ENCODE measurements around the gene TKTL1. TPM values are rescaled to one million over a fixed set of nuclear protein-coding genes. Genes with fewer than 3 reads are reported as not detected.

The TKTL1 gene
- polyA plus RNA-seq, 1 donor (not counting 4 experiments of a cell fraction or from before 2014, with no cell fraction given) = not detected

- dilution Hi-C loops (cut with MboI; ENCODE audit: extremely low pct_ligation_motif_present, low sequenced_read_pairs) = no loop called here
- no peaks in the 10 kb centered on the region for H3K4me1 ChIP-seq (ENCODE audit: control insufficient read depth, extremely low read depth, insufficient read depth, low read length)
- FAIRE-seq (no peak), DNase-seq (ENCODE audit: low read depth, low spot score) (no peak)
- no peaks in the 10 kb centered on the region for H3K27me3 ChIP-seq (ENCODE audit: control insufficient read depth, extremely low read depth, insufficient read depth, low read length)
- H3K79me2 ChIP-seq (ENCODE audit: control insufficient read depth, insufficient read depth, low read length) = peaks cover 35% of the 10 kb centered on the region
- peaks cover 22 to 28% of the 10 kb centered on the region in 2 experiments for H3K36me3 ChIP-seq (ENCODE audit: control insufficient read depth in 2 of 2, extremely low read depth in 1 of 2, insufficient read depth in 2 of 2, low read length in 2 of 2)
- no peaks in the 10 kb centered on the region for H3K9me3 ChIP-seq (ENCODE audit: control insufficient read depth, low read depth, low read length)
- H3K27ac ChIP-seq (ENCODE audit: control insufficient read depth, insufficient read depth, low read length) = no peak overlapping the region
- H2AFZ ChIP-seq (ENCODE audit: control insufficient read depth, low read length) = no peak overlapping the region
- H3K4me3 ChIP-seq (ENCODE audit: control insufficient read depth in 2 of 3, extremely low read depth in 1 of 3, insufficient read depth in 2 of 3, low read depth in 1 of 3, low read length in 3 of 3) = no peak overlapping the region
- no peak overlapping the region for H3K9ac ChIP-seq (ENCODE audit: control insufficient read depth, extremely low read depth, insufficient read depth, low read length)
- TF ChIP-seq CTCF (optimal IDR thresholded peaks at IDR 0.05 in 1 of 3, IDR thresholded peaks at IDR 0.05 in 1 of 3, conservative IDR thresholded peaks at IDR 0.05 in 1 of 3; ENCODE audit: extremely low read depth in 1 of 3, insufficient read depth in 2 of 3, low read length in 3 of 3) (no peak), EZH2 (IDR thresholded peaks at IDR 0.05; ENCODE audit: low read length) (no peak)
- H3K9me1 ChIP-seq (ENCODE audit: control insufficient read depth, extremely low read depth, insufficient read depth, low read length) = no peaks in the 10 kb centered on the region
- no peak overlapping the region for H3K4me2 ChIP-seq (ENCODE audit: control insufficient read depth, extremely low read depth, insufficient read depth, low read depth, low read length)
- H4K20me1 ChIP-seq (ENCODE audit: control insufficient read depth, extremely low read depth, insufficient read depth, low read length) = peaks cover 39% of the 10 kb centered on the region
Observed at GRCh38 chrX:154356596-154356995, 61.0 kb downstream of the TKTL1 start.

GRCh38 chrX:154357205-154357604 is 61.6 kb downstream of the TKTL1 start:
- DNase-seq (ENCODE audit: low read depth, low spot score) = no peak
- Histone ChIP-seq H3K36me3 (ENCODE audit: control insufficient read depth in 2 of 2, extremely low read depth in 1 of 2, insufficient read depth in 2 of 2, low read length in 2 of 2) (peaks cover 19 to 28% of the 10 kb centered on the region in 2 experiments), H3K9me1 (ENCODE audit: control insufficient read depth, extremely low read depth, insufficient read depth, low read length) (no peaks in the 10 kb centered on the region), H3K4me1 (ENCODE audit: control insufficient read depth, extremely low read depth, insufficient read depth, low read length) (no peaks in the 10 kb centered on the region), H3K27me3 (ENCODE audit: control insufficient read depth, extremely low read depth, insufficient read depth, low read length) (no peaks in the 10 kb centered on the region), H3K9me3 (ENCODE audit: control insufficient read depth, low read depth, low read length) (no peaks in the 10 kb centered on the region), H4K20me1 (ENCODE audit: control insufficient read depth, extremely low read depth, insufficient read depth, low read length) (peaks cover 41% of the 10 kb centered on the region), H3K79me2 (ENCODE audit: control insufficient read depth, insufficient read depth, low read length) (peaks cover 41% of the 10 kb centered on the region), H2AFZ (ENCODE audit: control insufficient read depth, low read length) (no peak overlapping the region), H3K27ac (ENCODE audit: control insufficient read depth, insufficient read depth, low read length) (no peak overlapping the region), H3K9ac (ENCODE audit: control insufficient read depth, extremely low read depth, insufficient read depth, low read length) (no peak overlapping the region), H3K4me2 (ENCODE audit: control insufficient read depth, extremely low read depth, insufficient read depth, low read depth, low read length) (no peak overlapping the region), H3K4me3 (ENCODE audit: control insufficient read depth in 2 of 3, extremely low read depth in 1 of 3, insufficient read depth in 2 of 3, low read depth in 1 of 3, low read length in 3 of 3) (no peak overlapping the region)
- no peak for FAIRE-seq
- dilution Hi-C loops (cut with MboI; ENCODE audit: extremely low pct_ligation_motif_present, low sequenced_read_pairs) = no loop called here
- TF ChIP-seq EZH2 (IDR thresholded peaks at IDR 0.05; ENCODE audit: low read length) (no peak), CTCF (optimal IDR thresholded peaks at IDR 0.05 in 1 of 3, IDR thresholded peaks at IDR 0.05 in 1 of 3, conservative IDR thresholded peaks at IDR 0.05 in 1 of 3; ENCODE audit: extremely low read depth in 1 of 3, insufficient read depth in 2 of 3, low read length in 3 of 3) (no peak)
